ENCODE data around the gene TSFM. TPM values are rescaled to one million over a fixed set of nuclear protein-coding genes. Genes with fewer than 3 reads are reported as not detected.

The TSFM gene
- total RNA-seq, 2 experiments from 2014 or later = 25.8 to 26.9 TPM

- DNase-seq (no peak), ATAC-seq (ENCODE audit: poor library complexity) (no peak)
- Histone ChIP-seq H3K9me3 (ENCODE audit: control insufficient read depth in 1 of 2, insufficient read depth in 1 of 2, low read length in 2 of 2) (no peaks in the 10 kb centered on the region), H3K27ac (ENCODE audit: low read depth in 1 of 2, low read length in 2 of 2) (no peak overlapping the region), H3K27me3 (ENCODE audit: control insufficient read depth in 1 of 2, insufficient read depth in 2 of 2, low read length in 2 of 2) (no peaks in the 10 kb centered on the region), H3K4me1 (ENCODE audit: insufficient read depth, low read length) (no peaks in the 10 kb centered on the region), H3K4me3 (ENCODE audit: low read length) (no peak overlapping the region), H3K36me3 (ENCODE audit: insufficient read depth, low read length) (peaks cover 71% of the 10 kb centered on the region)
- TF ChIP-seq, protein P1, sequence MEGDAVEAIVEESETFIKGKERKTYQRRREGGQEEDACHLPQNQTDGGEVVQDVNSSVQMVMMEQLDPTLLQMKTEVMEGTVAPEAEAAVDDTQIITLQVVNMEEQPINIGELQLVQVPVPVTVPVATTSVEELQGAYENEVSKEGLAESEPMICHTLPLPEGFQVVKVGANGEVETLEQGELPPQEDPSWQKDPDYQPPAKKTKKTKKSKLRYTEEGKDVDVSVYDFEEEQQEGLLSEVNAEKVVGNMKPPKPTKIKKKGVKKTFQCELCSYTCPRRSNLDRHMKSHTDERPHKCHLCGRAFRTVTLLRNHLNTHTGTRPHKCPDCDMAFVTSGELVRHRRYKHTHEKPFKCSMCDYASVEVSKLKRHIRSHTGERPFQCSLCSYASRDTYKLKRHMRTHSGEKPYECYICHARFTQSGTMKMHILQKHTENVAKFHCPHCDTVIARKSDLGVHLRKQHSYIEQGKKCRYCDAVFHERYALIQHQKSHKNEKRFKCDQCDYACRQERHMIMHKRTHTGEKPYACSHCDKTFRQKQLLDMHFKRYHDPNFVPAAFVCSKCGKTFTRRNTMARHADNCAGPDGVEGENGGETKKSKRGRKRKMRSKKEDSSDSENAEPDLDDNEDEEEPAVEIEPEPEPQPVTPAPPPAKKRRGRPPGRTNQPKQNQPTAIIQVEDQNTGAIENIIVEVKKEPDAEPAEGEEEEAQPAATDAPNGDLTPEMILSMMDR (IDR thresholded peaks at IDR 0.05) = no peak
- CTCF ChIA-PET = no interaction called here
- H3K36me3 Mint-ChIP-seq (ENCODE audit: low read depth) = peaks cover 80% of the 10 kb centered on the region
- no peaks in the 10 kb centered on the region for H3K9me3 Mint-ChIP-seq
- no peak overlapping the region for H3K27ac Mint-ChIP-seq
- intact Hi-C loops (cut with DNase I, micrococcal nuclease) = no loop called here
- no peak overlapping the region for H3K4me3 Mint-ChIP-seq
- H3K4me1 Mint-ChIP-seq (ENCODE audit: low read depth) = no peaks in the 10 kb centered on the region
- no peaks in the 10 kb centered on the region for H3K27me3 Mint-ChIP-seq
- POLR2A ChIA-PET = interaction anchor here (0.6 kb wide), 1 partner anchor 57 kb away, joined by 3 read pairs; no protein-coding TSS in a partner anchor
These were observed 12.8 kb downstream of the TSFM start for GRCh38 chr12:57795354-57795753.

DNA sequence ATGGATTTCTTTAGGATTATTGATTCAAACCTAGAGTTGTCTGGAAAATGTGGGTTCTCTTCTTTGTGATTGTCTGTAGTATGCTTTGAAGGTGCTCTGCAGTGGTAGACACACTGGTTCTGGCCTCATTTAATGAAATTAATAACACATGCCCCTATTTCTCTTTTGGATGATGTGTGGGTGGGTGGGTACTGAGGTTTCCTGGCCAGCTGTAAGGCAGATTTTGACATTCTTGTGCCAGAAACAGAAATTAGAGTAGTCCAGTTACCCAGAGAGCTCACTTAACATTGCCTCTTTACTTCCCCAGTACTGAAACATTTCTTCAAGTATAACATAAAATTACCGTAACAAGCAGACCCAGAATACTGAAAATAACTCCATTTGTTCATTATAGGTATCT, 14.4 kb downstream of the TSFM start:
- TF ChIP-seq, protein P1 (IDR thresholded peaks at IDR 0.05) = no peak
- ATAC-seq (ENCODE audit: poor library complexity) (no peak), DNase-seq (no peak)
- Histone ChIP-seq H3K4me1 (ENCODE audit: insufficient read depth, low read length) (no peaks in the 10 kb centered on the region), H3K36me3 (ENCODE audit: insufficient read depth, low read length) (peaks cover 70% of the 10 kb centered on the region), H3K27ac (ENCODE audit: low read depth in 1 of 2, low read length in 2 of 2) (no peak overlapping the region), H3K9me3 (ENCODE audit: control insufficient read depth in 1 of 2, insufficient read depth in 1 of 2, low read length in 2 of 2) (no peaks in the 10 kb centered on the region), H3K4me3 (ENCODE audit: low read length) (no peak overlapping the region), H3K27me3 (ENCODE audit: control insufficient read depth in 1 of 2, insufficient read depth in 2 of 2, low read length in 2 of 2) (no peaks in the 10 kb centered on the region)
- Mint-ChIP-seq H3K9me3 (no peaks in the 10 kb centered on the region), H3K27ac (no peak overlapping the region), H3K4me3 (no peak overlapping the region), H3K27me3 (no peaks in the 10 kb centered on the region), H3K36me3 (ENCODE audit: low read depth) (peaks cover 81% of the 10 kb centered on the region), H3K4me1 (ENCODE audit: low read depth) (no peaks in the 10 kb centered on the region)
- ChIA-PET POLR2A (no interaction called here), CTCF (no interaction called here)
- intact Hi-C loops (cut with DNase I, micrococcal nuclease) = no loop called here

DNA sequence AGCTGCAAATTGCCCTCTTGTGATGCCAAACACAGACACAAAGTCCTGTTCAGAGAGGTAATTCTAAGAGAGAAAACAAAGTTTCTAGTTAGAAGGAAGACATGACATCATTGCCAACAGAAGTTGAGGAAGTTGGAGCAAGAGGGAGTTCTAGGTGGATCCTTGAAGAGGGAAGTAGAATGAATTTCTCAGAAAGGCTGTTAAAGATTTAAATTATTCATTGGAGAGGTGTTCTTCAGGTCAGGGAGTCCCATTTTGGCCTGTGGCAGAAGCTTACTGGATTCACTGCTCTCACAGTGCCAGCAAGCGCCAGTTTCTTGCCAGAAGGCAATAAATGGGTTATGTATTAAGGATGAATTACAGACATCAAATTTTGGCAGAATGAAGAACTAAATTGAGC, 15.3 kb downstream of the TSFM start:
- H3K4me3 Mint-ChIP-seq = no peak overlapping the region
- TF ChIP-seq, protein P1 (IDR thresholded peaks at IDR 0.05) = no peak
- H3K9me3 Mint-ChIP-seq = no peaks in the 10 kb centered on the region
- no peaks in the 10 kb centered on the region for H3K4me1 Mint-ChIP-seq (ENCODE audit: low read depth)
- Histone ChIP-seq H3K9me3 (ENCODE audit: control insufficient read depth in 1 of 2, insufficient read depth in 1 of 2, low read length in 2 of 2) (no peaks in the 10 kb centered on the region), H3K36me3 (ENCODE audit: insufficient read depth, low read length) (peaks cover 69% of the 10 kb centered on the region), H3K4me3 (ENCODE audit: low read length) (no peak overlapping the region), H3K4me1 (ENCODE audit: insufficient read depth, low read length) (no peaks in the 10 kb centered on the region), H3K27ac (ENCODE audit: low read depth in 1 of 2, low read length in 2 of 2) (no peak overlapping the region), H3K27me3 (ENCODE audit: control insufficient read depth in 1 of 2, insufficient read depth in 2 of 2, low read length in 2 of 2) (no peaks in the 10 kb centered on the region)
- intact Hi-C loops (cut with DNase I, micrococcal nuclease) = no loop called here
- no peak overlapping the region for H3K27ac Mint-ChIP-seq
- ChIA-PET POLR2A (interaction anchor here (1.0 kb wide), 1 partner anchor 15 kb away, joined by 3 read pairs; the partner anchor contains the start of gene TSFM), CTCF (no interaction called here)
- H3K27me3 Mint-ChIP-seq = no peaks in the 10 kb centered on the region
- DNase-seq = no peak
- ATAC-seq (ENCODE audit: poor library complexity) = no peak
- H3K36me3 Mint-ChIP-seq (ENCODE audit: low read depth) = peaks cover 81% of the 10 kb centered on the region

Measured in CD4-positive, alpha-beta T cell (primary cell).